Measurements from ENCODE around the gene DENND1A. TPM values are rescaled to one million over a fixed set of nuclear protein-coding genes. Genes with fewer than 3 reads are reported as not detected.

DENND1A gene
- total RNA-seq, 2 donors from 2014 or later = 18.9 to 26.8 TPM

- H3K9me3 ChIP-seq = no peaks in the 10 kb centered on the region
- no peak overlapping the region for H3K4me3 ChIP-seq
- 93% methylated on average over 4 of the region's 4 CpGs for WGBS
- intact Hi-C loops (cut with DNase I) = no loop called here
- H3K27ac ChIP-seq = no peak overlapping the region
- no peak for DNase-seq (ENCODE audit: low spot score)
- H3K4me1 ChIP-seq (replicated peaks) = no peaks in the 10 kb centered on the region
- no peaks in the 10 kb centered on the region for H3K27me3 ChIP-seq (replicated peaks; ENCODE audit: insufficient read depth)
- TF ChIP-seq POLR2AphosphoS5 (IDR thresholded peaks at IDR 0.05) (no peak), CTCF (IDR thresholded peaks at IDR 0.05) (no peak), POLR2A (IDR thresholded peaks at IDR 0.05) (no peak)
- H3K36me3 ChIP-seq = no peaks in the 10 kb centered on the region
Measured at GRCh38 chr9:123514766-123515165, 415.2 kb downstream of the DENND1A start.

GRCh38 chr9:123513554-123513953 is 416.4 kb downstream of the DENND1A start:
- no peak for DNase-seq (ENCODE audit: low spot score)
- Histone ChIP-seq H3K4me3 (no peak overlapping the region), H3K9me3 (no peaks in the 10 kb centered on the region), H3K4me1 (replicated peaks) (no peaks in the 10 kb centered on the region), H3K27me3 (replicated peaks; ENCODE audit: insufficient read depth) (no peaks in the 10 kb centered on the region), H3K27ac (no peak overlapping the region), H3K36me3 (no peaks in the 10 kb centered on the region)
- intact Hi-C loops (cut with DNase I) = no loop called here
- no peak for TF ChIP-seq CTCF (IDR thresholded peaks at IDR 0.05)
- no peak for TF ChIP-seq POLR2AphosphoS5 (IDR thresholded peaks at IDR 0.05)
- TF ChIP-seq POLR2A (IDR thresholded peaks at IDR 0.05) = no peak
- 97% methylated on average over 2 of the region's 2 CpGs for WGBS

- H3K9me3 ChIP-seq = no peaks in the 10 kb centered on the region
- WGBS = 82% methylated on average over 15 of the region's 15 CpGs
- no peaks in the 10 kb centered on the region for H3K36me3 ChIP-seq
- H3K27me3 ChIP-seq (replicated peaks; ENCODE audit: insufficient read depth) = no peaks in the 10 kb centered on the region
- TF ChIP-seq CTCF (IDR thresholded peaks at IDR 0.05) (no peak), POLR2A (IDR thresholded peaks at IDR 0.05) (no peak), POLR2AphosphoS5 (IDR thresholded peaks at IDR 0.05) (no peak)
- H3K4me1 ChIP-seq (replicated peaks) = no peaks in the 10 kb centered on the region
- H3K27ac ChIP-seq = no peak overlapping the region
- intact Hi-C loops (cut with DNase I) = no loop called here
- no peak for DNase-seq (ENCODE audit: low spot score)
- H3K4me3 ChIP-seq = no peak overlapping the region
Measured at GRCh38 chr9:123511326-123512277, 418.3 kb downstream of the DENND1A start.

GRCh38 chr9:123509646-123510045 is 420.3 kb downstream of the DENND1A start:
- H3K27ac ChIP-seq = no peak overlapping the region
- no peaks in the 10 kb centered on the region for H3K27me3 ChIP-seq (replicated peaks; ENCODE audit: insufficient read depth)
- H3K36me3 ChIP-seq = no peaks in the 10 kb centered on the region
- WGBS = 92% methylated on average over 2 of the region's 2 CpGs
- TF ChIP-seq POLR2A (IDR thresholded peaks at IDR 0.05) (no peak), POLR2AphosphoS5 (IDR thresholded peaks at IDR 0.05) (no peak), CTCF (IDR thresholded peaks at IDR 0.05) (no peak)
- no peaks in the 10 kb centered on the region for H3K9me3 ChIP-seq
- H3K4me3 ChIP-seq = no peak overlapping the region
- H3K4me1 ChIP-seq (replicated peaks) = no peaks in the 10 kb centered on the region
- intact Hi-C loops (cut with DNase I) = no loop called here
- no peak for DNase-seq (ENCODE audit: low spot score)

GRCh38 chr9:123508048-123508447 is 421.9 kb downstream of the DENND1A start:
- Histone ChIP-seq H3K4me1 (replicated peaks) (no peaks in the 10 kb centered on the region), H3K9me3 (no peaks in the 10 kb centered on the region), H3K36me3 (no peaks in the 10 kb centered on the region), H3K27ac (no peak overlapping the region), H3K27me3 (replicated peaks; ENCODE audit: insufficient read depth) (no peaks in the 10 kb centered on the region), H3K4me3 (peak overlapping the region in 1 of 2 donors; percentile 1)
- no peak for DNase-seq (ENCODE audit: low spot score)
- intact Hi-C loops (cut with DNase I) = no loop called here
- 48% methylated on average over 6 of the region's 6 CpGs for WGBS
- TF ChIP-seq CTCF (IDR thresholded peaks at IDR 0.05) (no peak), POLR2AphosphoS5 (IDR thresholded peaks at IDR 0.05) (no peak), POLR2A (IDR thresholded peaks at IDR 0.05) (no peak)
